ENCODE results near the gene KRT74. TPM values are rescaled to one million over a fixed set of nuclear protein-coding genes. Genes with fewer than 3 reads are reported as not detected.
"Not testable (repeated sequence)": the region's sequence is repeated elsewhere in the genome, so short reads cannot be mapped to it uniquely, and the experiment has no call there.

KRT74 gene
- polyA plus RNA-seq, 1 experiment, result not detected

DNA sequence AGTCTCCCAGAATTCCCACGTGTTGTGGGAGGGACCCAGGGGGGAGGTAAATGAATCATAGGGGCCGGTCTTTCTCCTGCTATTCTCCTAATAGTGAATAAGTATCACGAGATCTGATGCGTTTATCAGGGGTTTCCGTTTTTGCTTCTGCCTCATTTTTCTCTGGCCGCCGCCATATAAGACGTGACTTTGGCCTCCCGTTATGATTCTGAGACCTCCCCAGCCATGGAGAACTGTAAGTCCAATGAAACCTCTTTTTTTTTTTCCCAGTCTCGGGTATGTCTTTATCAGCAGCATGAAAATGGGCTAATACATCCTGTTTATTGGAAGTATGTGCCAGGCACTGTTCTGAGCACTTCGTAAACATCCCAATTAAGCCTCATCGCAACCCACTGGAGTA, 26.8 kb upstream of the KRT74 start:
- CTCF ChIA-PET, result no interaction called here

DNA sequence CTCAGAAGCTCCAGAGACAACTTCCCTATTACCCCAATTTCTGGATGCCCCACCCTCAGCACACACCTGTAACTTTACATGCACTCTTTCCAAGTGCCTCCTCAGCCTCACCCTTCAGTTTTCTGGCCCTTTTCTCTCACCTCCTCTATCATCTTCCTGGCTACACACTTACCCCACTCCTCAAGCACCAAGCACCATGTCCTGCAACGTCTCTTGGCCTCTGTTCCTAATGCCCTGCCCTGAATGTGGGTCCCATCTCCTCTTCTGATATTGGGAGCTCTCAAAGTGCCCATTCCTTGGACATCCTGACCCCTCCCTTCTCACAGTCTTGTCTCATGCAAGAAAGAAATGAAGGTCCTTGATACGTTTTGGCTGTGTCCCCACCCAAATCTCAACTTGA, 26.4 kb upstream of the KRT74 start:
- CTCF ChIA-PET, result interaction anchor here (1.0 to 1.1 kb wide), 2 partner anchors 17 to 285 kb away, joined by 3 read pairs; no protein-coding TSS in a partner anchor
- no peak for DNase-seq (ENCODE audit: low read depth)
- H3K36me3 ChIP-seq (ENCODE audit: control insufficient read depth, insufficient read depth, low read length), result no peaks in the 10 kb centered on the region
- TF ChIP-seq, protein P1, sequence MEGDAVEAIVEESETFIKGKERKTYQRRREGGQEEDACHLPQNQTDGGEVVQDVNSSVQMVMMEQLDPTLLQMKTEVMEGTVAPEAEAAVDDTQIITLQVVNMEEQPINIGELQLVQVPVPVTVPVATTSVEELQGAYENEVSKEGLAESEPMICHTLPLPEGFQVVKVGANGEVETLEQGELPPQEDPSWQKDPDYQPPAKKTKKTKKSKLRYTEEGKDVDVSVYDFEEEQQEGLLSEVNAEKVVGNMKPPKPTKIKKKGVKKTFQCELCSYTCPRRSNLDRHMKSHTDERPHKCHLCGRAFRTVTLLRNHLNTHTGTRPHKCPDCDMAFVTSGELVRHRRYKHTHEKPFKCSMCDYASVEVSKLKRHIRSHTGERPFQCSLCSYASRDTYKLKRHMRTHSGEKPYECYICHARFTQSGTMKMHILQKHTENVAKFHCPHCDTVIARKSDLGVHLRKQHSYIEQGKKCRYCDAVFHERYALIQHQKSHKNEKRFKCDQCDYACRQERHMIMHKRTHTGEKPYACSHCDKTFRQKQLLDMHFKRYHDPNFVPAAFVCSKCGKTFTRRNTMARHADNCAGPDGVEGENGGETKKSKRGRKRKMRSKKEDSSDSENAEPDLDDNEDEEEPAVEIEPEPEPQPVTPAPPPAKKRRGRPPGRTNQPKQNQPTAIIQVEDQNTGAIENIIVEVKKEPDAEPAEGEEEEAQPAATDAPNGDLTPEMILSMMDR (IDR thresholded peaks at IDR 0.05; ENCODE audit: insufficient read depth, low read depth, low read length), result no peak
- no peak overlapping the region for H3K4me3 ChIP-seq (ENCODE audit: low read depth, low read length)
- POLR2A ChIA-PET, result no interaction called here
- peaks cover 21% of the 10 kb centered on the region for H3K27me3 ChIP-seq (ENCODE audit: control insufficient read depth, insufficient read depth, low read length)

More for the DNA sequence above, 26.8 kb upstream of the KRT74 start:
- TF ChIP-seq, protein P1 (IDR thresholded peaks at IDR 0.05; ENCODE audit: insufficient read depth, low read depth, low read length), result no peak
- H3K27me3 ChIP-seq (ENCODE audit: control insufficient read depth, insufficient read depth, low read length), result peaks cover 21% of the 10 kb centered on the region
- no peak for DNase-seq (ENCODE audit: low read depth)
- H3K36me3 ChIP-seq (ENCODE audit: control insufficient read depth, insufficient read depth, low read length), result no peaks in the 10 kb centered on the region
- no peak overlapping the region for H3K4me3 ChIP-seq (ENCODE audit: low read depth, low read length)
- POLR2A ChIA-PET, result no interaction called here

DNA sequence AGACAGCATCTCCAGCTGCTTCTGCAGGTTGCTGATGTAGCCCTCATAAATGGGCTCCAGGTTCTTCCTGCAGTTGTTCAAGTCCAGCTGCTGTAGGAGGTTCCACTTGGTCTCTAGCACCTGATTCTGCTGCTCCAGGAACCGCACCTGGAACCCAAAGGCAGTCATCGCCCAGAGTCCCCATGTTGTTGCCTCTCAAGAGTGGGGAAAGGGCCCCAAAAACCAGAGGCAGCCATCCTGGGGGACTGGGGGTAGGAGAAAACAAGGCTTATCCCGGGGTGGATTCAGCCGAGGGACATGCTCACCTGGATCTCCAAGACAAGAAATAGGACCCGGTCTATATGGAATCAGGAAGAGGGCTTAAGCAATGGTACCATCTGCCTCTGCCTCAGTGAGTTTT, 25.3 kb upstream of the KRT74 start:
- POLR2A ChIA-PET, result no interaction called here
- Histone ChIP-seq H3K36me3 (ENCODE audit: control insufficient read depth, insufficient read depth, low read length) (no peaks in the 10 kb centered on the region), H3K4me3 (ENCODE audit: low read depth, low read length) (no peak overlapping the region), H3K27me3 (ENCODE audit: control insufficient read depth, insufficient read depth, low read length) (peaks cover 17% of the 10 kb centered on the region)
- CTCF ChIA-PET, result interaction anchor here (1.0 to 1.1 kb wide), 2 partner anchors 16 to 287 kb away, joined by 3 read pairs; no protein-coding TSS in a partner anchor
- TF ChIP-seq, protein P1 (IDR thresholded peaks at IDR 0.05; ENCODE audit: insufficient read depth, low read depth, low read length), result no peak
- no peak for DNase-seq (ENCODE audit: low read depth)

DNA sequence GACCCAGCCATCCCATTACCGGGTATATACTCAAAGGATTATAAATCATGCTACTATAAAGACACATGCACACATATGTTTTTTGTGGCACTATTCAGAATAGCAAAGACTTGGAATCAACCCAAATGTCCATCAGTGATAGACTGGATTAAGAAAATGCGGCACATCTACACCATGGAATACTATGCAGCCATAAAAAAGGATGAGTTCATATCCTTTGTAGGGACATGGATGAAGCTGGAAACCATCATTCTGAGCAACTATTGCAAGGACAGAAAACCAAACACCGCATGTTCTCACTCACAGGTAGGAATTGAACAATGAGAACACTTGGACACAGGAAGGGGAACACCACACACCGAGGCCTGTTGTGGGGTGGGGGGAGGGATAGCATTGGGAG, 20.6 kb upstream of the KRT74 start:
- DNase-seq (ENCODE audit: low read depth); H3K4me3 ChIP-seq (ENCODE audit: low read depth, low read length); H3K36me3 ChIP-seq (ENCODE audit: control insufficient read depth, insufficient read depth, low read length); POLR2A ChIA-PET: not testable (repeated sequence)
- peaks cover 13% of the 10 kb centered on the region for H3K27me3 ChIP-seq (ENCODE audit: control insufficient read depth, insufficient read depth, low read length)
- CTCF ChIA-PET, result interaction anchor here (2.1 to 3.4 kb wide), 2 partner anchors 12 to 286 kb away, joined by 5 to 13 read pairs; no protein-coding TSS in a partner anchor

DNA sequence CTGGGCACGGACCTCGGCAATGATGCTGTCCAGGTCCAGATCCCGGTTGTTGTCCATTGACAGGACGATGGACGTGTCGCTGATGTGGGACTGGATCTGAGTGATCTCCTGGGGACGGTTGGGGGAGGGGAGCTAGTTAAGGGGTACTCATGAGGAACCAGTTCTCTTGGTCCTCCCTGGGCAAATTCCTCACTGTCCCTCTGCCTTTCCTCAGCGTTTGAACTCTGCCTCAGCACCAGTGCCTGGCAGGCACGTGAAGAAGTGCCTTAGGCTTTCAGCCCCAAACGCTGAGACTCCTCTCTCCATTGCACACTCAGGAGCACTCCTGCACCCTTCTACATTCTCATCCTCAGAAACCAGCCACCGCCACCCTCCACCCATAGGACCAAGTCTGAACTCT, 17.9 kb upstream of the KRT74 start:
- peaks cover 11% of the 10 kb centered on the region for H3K27me3 ChIP-seq (ENCODE audit: control insufficient read depth, insufficient read depth, low read length)
- TF ChIP-seq, protein P1 (IDR thresholded peaks at IDR 0.05; ENCODE audit: insufficient read depth, low read depth, low read length), result no peak
- ChIA-PET CTCF (interaction anchor here (1.6 to 2.4 kb wide), 2 partner anchors 274 to 288 kb away, joined by 5 to 7 read pairs; no protein-coding TSS in a partner anchor), POLR2A (no interaction called here)
- no peak for DNase-seq (ENCODE audit: low read depth)
- no peak overlapping the region for H3K4me3 ChIP-seq (ENCODE audit: low read depth, low read length)
- no peaks in the 10 kb centered on the region for H3K36me3 ChIP-seq (ENCODE audit: control insufficient read depth, insufficient read depth, low read length)

DNA sequence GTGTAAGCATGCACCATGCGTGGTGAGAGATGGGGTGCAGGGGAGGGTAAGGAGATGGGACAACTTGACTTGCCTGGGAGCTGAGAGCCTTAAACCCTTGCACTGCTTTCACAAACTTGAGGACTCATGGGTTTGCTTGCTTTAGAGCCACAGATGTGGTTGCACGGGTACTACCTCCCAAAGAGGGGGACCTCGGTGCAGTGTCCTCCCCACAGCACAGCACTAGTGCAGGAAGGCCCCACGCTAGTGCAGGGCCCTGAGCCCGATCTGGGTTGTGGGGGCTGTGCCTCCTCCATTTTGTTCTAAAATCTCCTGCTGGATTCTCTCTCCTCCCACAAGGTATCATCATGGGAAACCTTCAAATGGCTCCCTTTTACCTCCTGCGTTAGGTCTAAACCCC, 16.4 kb upstream of the KRT74 start:
- TF ChIP-seq, protein P1 (IDR thresholded peaks at IDR 0.05; ENCODE audit: insufficient read depth, low read depth, low read length), result no peak
- ChIA-PET POLR2A (no interaction called here), CTCF (interaction anchor here (1.0 to 17.2 kb wide), 5 partner anchors 9 to 391 kb away, joined by 4 to 283 read pairs (median 6); no protein-coding TSS in a partner anchor)
- H3K27me3 ChIP-seq (ENCODE audit: control insufficient read depth, insufficient read depth, low read length), result peaks cover 16% of the 10 kb centered on the region
- DNase-seq (ENCODE audit: low read depth), result no peak
- H3K36me3 ChIP-seq (ENCODE audit: control insufficient read depth, insufficient read depth, low read length), result no peaks in the 10 kb centered on the region
- no peak overlapping the region for H3K4me3 ChIP-seq (ENCODE audit: low read depth, low read length)
